NT2/D1 (cell line): ENCODE results near the gene MARCHF3.

Source experiments
- YY1 ChIP-seq: IDR thresholded peaks from 2 replicates; pipeline ENCODE4 v1.6.1; 2011; ENCODE audit not compliant: insufficient read length, insufficient read depth
- ZNF274 ChIP-seq: IDR thresholded peaks from 2 replicates; pipeline ENCODE4 v1.6.1; 2011; ENCODE audit warnings: mild to moderate bottlenecking, low read depth, low read length

GRCh38 chr5:126883564-126884245, 146.7 kb downstream of the MARCHF3 start:
- no peak for TF ChIP-seq ZNF274
- no peak for TF ChIP-seq YY1
